GM12878 (cell line): ENCODE measurements around the gene BHLHE23. TPM values are rescaled to one million over a fixed set of nuclear protein-coding genes. Genes with fewer than 3 reads are reported as not detected.
A peak's percentile ranks its signal among the peaks of the same experiment; 100 is the strongest.

Experiments used
- ATAC-seq: fragments of 200-7000 bp; cut with Tn5 transposase; 3 replicates; pipeline ENCODE4 v1.9.1; 2020; ENCODE audit warnings: mild to moderate bottlenecking, moderate library complexity
- BruUV-seq: library from RNA; stranded (reverse); fragments of 400-500 nt; replicated peaks from 2 replicates; lab custom pipeline; 2021; lab: Mats Ljungman, UMichigan
- CTCF ChIA-PET: fragments of 300-600 bp; sonication (Branson Sonifier 250); formaldehyde crosslinking; extraction: SDS; loops from one replicate; lab custom pipeline; 2021; ENCODE audit warnings: inconsistent platforms; lab: Yijun Ruan, JAX
- POLR2A ChIA-PET: fragments of 350-600 bp; formaldehyde crosslinking; extraction: SDS; loops from one replicate; lab custom pipeline; 2021; ENCODE audit warnings: inconsistent platforms; lab: Charles Lee
- RAD21 ChIA-PET: fragments of 300-600 bp; sonication (Branson Sonifier 250); formaldehyde crosslinking; loops from one replicate; lab custom pipeline; 2023; ENCODE audit warnings: antibody characterized with exemption; ENCODE audit not compliant: unreplicated experiment; lab: Charles Lee
- SMC1A ChIA-PET: fragments of 300-600 bp; sonication (Branson Sonifier 250); formaldehyde crosslinking; loops from one replicate; lab custom pipeline; 2023; ENCODE audit not compliant: unreplicated experiment, uncharacterized antibody; lab: Charles Lee
- DNase-seq: peaks from one replicate; pipeline ENCODE4 v3.0.0-alpha.2; 2011; ENCODE audit warnings: low read depth, low spot score
- FAIRE-seq: peaks from 3 replicates; lab custom pipeline; 2011; peaks lifted over from hg19 to GRCh38; lab: Jason Lieb, UNC
- H2AFZ ChIP-seq: 2 replicates; pipeline ENCODE4 v1.6.0; 2011; ENCODE audit warnings: low read depth, low read length, control low read depth; ENCODE audit not compliant: control insufficient read depth
- H3K27ac ChIP-seq: 2 replicates; pipeline ENCODE4 v1.5.1; 2011; ENCODE audit warnings: control low read depth; ENCODE audit not compliant: control insufficient read depth, insufficient read depth
- H3K27me3 ChIP-seq, 2 experiments: replicated peaks in 1 of 2; 2 replicates each; pipeline versions ENCODE4 v1.6.0 to v1.6.1; 2011; ENCODE audit warnings: low read length in 1 of 2; ENCODE audit not compliant: control insufficient read depth in 2 of 2, insufficient read depth in 2 of 2
- H3K36me3 ChIP-seq, 2 experiments: 2 replicates each; pipeline ENCODE4 v1.5.1; 2011; ENCODE audit warnings: low read length in 1 of 2; ENCODE audit not compliant: control insufficient read depth in 2 of 2, insufficient read depth in 2 of 2
- H3K4me1 ChIP-seq: 2 replicates; pipeline ENCODE4 v1.6.1; 2011; ENCODE audit warnings: mild to moderate bottlenecking, low read length, moderate library complexity, mixed read lengths; ENCODE audit not compliant: control insufficient read depth, insufficient read depth
- H3K4me2 ChIP-seq: 2 replicates; pipeline ENCODE4 v1.6.0; 2011; ENCODE audit warnings: control low read depth; ENCODE audit not compliant: control insufficient read depth, insufficient read depth
- H3K4me3 ChIP-seq: fragments of 200-600 bp; sonication (generic); 2 replicates; pipeline ENCODE4 v1.5.1; 2016
- H3K79me2 ChIP-seq: 2 replicates; pipeline ENCODE4 v1.6.0; 2011; ENCODE audit warnings: low read length; ENCODE audit not compliant: control insufficient read depth, insufficient read depth
- H3K9ac ChIP-seq: 2 replicates; pipeline ENCODE4 v1.8.0; 2011; ENCODE audit warnings: low read length, control low read depth, mixed read lengths; ENCODE audit not compliant: control insufficient read depth, insufficient read depth
- H3K9me3 ChIP-seq: replicated peaks from 3 replicates; pipeline ENCODE4 v1.5.1; 2011; ENCODE audit warnings: mild to moderate bottlenecking, low read length; ENCODE audit not compliant: control insufficient read depth, insufficient read depth
- H4K20me1 ChIP-seq: 2 replicates; pipeline ENCODE4 v1.6.0; 2011; ENCODE audit not compliant: control insufficient read depth, insufficient read depth
- BHLHE40 ChIP-seq, 2 experiments: fragments of 450-650 bp in 1 of 2; IDR thresholded peaks; 2 replicates each; pipeline ENCODE4 v1.6.1; 2011 to 2017; ENCODE audit warnings: low read depth in 2 of 2, borderline replicate concordance in 1 of 2, improper control_type of control experiment in 1 of 2, low read length in 1 of 2, mild to moderate bottlenecking in 1 of 2
- CBX5 ChIP-seq: sonication (generic); IDR thresholded peaks from 2 replicates; pipeline ENCODE4 v1.6.1; 2016; ENCODE audit warnings: low read depth, moderate library complexity, mild to moderate bottlenecking, inconsistent platforms
- EP300 ChIP-seq, 2 experiments: fragments of 150-350 bp in 1 of 2; IDR thresholded peaks; 2 replicates each; pipeline ENCODE4 v1.6.1; 2011 to 2012; ENCODE audit warnings: low read depth in 2 of 2, low read length in 2 of 2, borderline replicate concordance in 1 of 2, improper control_type of control experiment in 1 of 2, inconsistent platforms in 1 of 2; ENCODE audit not compliant: control insufficient read depth in 1 of 2
- MTA2 ChIP-seq: fragments of 450-650 bp; IDR thresholded peaks from 2 replicates; pipeline ENCODE4 v1.6.1; 2016; ENCODE audit warnings: low read depth, mild to moderate bottlenecking, moderate library complexity
- NFIC ChIP-seq: IDR thresholded peaks from 2 replicates; pipeline ENCODE4 v1.6.1; 2012; ENCODE audit warnings: low read depth, mild to moderate bottlenecking, inconsistent platforms, low read length, moderate library complexity
- NR2C1 ChIP-seq: fragments of 450-650 bp; IDR thresholded peaks from 2 replicates; pipeline ENCODE4 v1.6.1; 2017; ENCODE audit warnings: antibody characterized with exemption, mild to moderate bottlenecking, moderate library complexity
- NR2F1 ChIP-seq: fragments of 450-650 bp; conservative IDR thresholded peaks from 2 replicates; pipeline ENCODE4 v1.6.1; 2017; ENCODE audit warnings: mild to moderate bottlenecking
- PML ChIP-seq: IDR thresholded peaks from 2 replicates; pipeline ENCODE4 v1.6.1; 2012; ENCODE audit warnings: low read length, inconsistent platforms
- RAD21 ChIP-seq: IDR thresholded peaks from 2 replicates; pipeline ENCODE4 v1.6.1; 2011; ENCODE audit warnings: mild to moderate bottlenecking, low read depth, low read length, moderate library complexity; ENCODE audit not compliant: insufficient read depth
- YY1 ChIP-seq: IDR thresholded peaks from 2 replicates; pipeline ENCODE4 v1.6.1; 2011; ENCODE audit warnings: low read depth, mild to moderate bottlenecking, low read length
- ZNF24 ChIP-seq: fragments of 450-650 bp; IDR thresholded peaks from 2 replicates; pipeline ENCODE4 v1.6.1; 2017; ENCODE audit warnings: antibody characterized with exemption, mild to moderate bottlenecking
- ZNF274 ChIP-seq: IDR thresholded peaks from one replicate; pipeline ENCODE4 v1.8.0; 2011; ENCODE audit not compliant: insufficient read length, insufficient read depth
- ZNF687 ChIP-seq: fragments of 450-650 bp; IDR thresholded peaks from 2 replicates; pipeline ENCODE4 v1.6.1; 2017; ENCODE audit warnings: mild to moderate bottlenecking, moderate library complexity
- whole genome bisulfite sequencing: methylation state at CpG from one replicate; pipeline ENCODE4 v1.1.6; 2016; ENCODE audit warnings: low lambda C conversion rate; ENCODE audit not compliant: insufficient replicate concordance, insufficient coverage; ENCODE audit errors: missing lambda C conversion rate; 5-methylcytosine and 5-hydroxymethylcytosine counted together
- in situ Hi-C: fragments of 300-500 bp; cut with MboI; formaldehyde crosslinking; loops from 9 replicates; pipeline ENCODE4 v1.14.3; 2018; ENCODE audit warnings: mixed read lengths
- intact Hi-C: fragments of 100-400 bp; cut with micrococcal nuclease; formaldehyde crosslinking; loops from one replicate; pipeline ENCODE4 v1.14.2; 2022; ENCODE audit not compliant: unreplicated experiment
- polyA plus RNA-seq, 11 experiments: library from polyadenylated mRNA; depleted of rRNA in 4 of 11; unstranded in 6 of 11; stranded (reverse) in 5 of 11; fragments of >200 nt; fragmentation: Nextera tagmentation in 4 of 11; fragmentation: Illumina TruSeq in 1 of 11; extraction: Ambion mirVana in 4 of 11; extraction: Trizol in 1 of 11; gene quantifications; 1 replicate in 1 of 11; 2 replicates in 10 of 11; pipeline versions ENCODE4 v1.2.1 to v1.2.3, GENCODE V29; 2011 to 2016; ENCODE audit warnings: inconsistent platforms in 2 of 11, missing spikeins in 2 of 11, low read depth in 1 of 11
- total RNA-seq, 4 experiments: library from RNA; depleted of rRNA in 3 of 4; stranded (reverse); fragments of >200 nt in 3 of 4; fragmentation: Illumina TruSeq in 1 of 4; extraction: Trizol in 1 of 4; gene quantifications; 2 replicates each; pipeline versions ENCODE4 v1.2.1 to v1.2.3, GENCODE V29; 2013 to 2021
- TF ChIP-seq, protein P1 (sequence below): fragments of 450-650 bp; IDR thresholded peaks from 2 replicates; pipeline ENCODE4 v1.6.1; 2017; ENCODE audit warnings: mild to moderate bottlenecking
- TF ChIP-seq, protein P2 (sequence below): IDR thresholded peaks from 2 replicates; pipeline ENCODE4 v1.6.1; 2012; ENCODE audit warnings: low read length, inconsistent platforms

Gene BHLHE23
- total and polyA plus RNA-seq, 10 of the 15 experiments (the other 5 are each of a cell fraction or from before 2014, with no cell fraction given) = 0.28 to 0.33 TPM; not detected in 8

DNA sequence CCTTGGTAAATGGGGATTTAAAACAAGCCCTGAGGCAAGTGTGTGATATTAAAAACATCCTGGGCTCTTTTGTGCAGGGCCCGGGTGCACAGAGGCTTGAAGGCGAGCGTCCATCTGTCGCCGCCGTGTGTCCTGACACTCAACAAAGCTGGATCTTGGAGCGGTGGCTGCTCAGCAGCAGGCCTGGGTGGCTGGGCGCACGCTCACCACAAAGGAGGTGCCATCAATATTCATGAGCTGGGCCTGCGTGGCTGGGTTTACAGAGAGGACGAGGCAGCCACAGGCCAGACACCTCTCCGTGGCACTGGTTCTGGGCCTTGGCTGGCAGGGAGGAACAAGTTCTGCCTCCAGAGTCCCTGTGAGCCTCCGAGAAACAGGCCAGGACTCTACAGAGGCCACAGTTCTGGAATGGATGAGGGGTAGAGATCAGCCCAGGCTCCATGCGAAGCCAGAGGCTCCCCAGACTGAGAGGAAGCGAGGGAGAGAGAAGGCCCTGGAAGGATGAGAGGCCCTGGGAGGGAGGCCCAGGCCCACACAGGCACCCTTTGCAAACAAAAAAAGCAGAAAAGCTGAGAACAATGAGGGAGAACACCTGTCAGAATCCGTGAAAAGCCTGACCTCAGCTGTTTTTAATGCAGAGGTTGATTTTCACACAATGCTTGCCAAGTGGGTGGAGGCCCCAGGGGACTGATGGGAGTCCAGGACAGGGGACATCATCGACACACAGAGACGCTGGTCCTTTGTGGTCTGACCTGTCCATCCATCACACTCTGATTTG lies 21.9 kb downstream of the BHLHE23 start:
- Histone ChIP-seq H3K4me2 (no peak overlapping the region), H2AFZ (no peak overlapping the region), H3K9me3 (no peaks in the 10 kb centered on the region), H3K4me1 (peaks cover 13% of the 10 kb centered on the region), H3K36me3 (no peaks in the 10 kb centered on the region), H3K27me3 (peaks cover 0 to 11% of the 10 kb centered on the region in 2 experiments; a peak in 3 of 4 replicates), H3K27ac (no peak overlapping the region), H3K79me2 (no peaks in the 10 kb centered on the region), H3K4me3 (no peak overlapping the region), H3K9ac (no peak overlapping the region), H4K20me1 (peaks cover 6% of the 10 kb centered on the region; the same call in 1 of the 2 replicates)
- POLR2A ChIA-PET = interaction anchor here (1.3 kb wide), 1 partner anchor 26 kb away, joined by 9 read pairs; no protein-coding TSS in a partner anchor
- ATAC-seq (no peak; the same call in 2 of the 3 replicates), FAIRE-seq (no peak), DNase-seq (no peak)
- BruUV-seq = no TSS peak
- 45% methylated on average over 18 of the region's 18 CpGs for WGBS
- RAD21 ChIA-PET = interaction anchor here (0.9 to 1.0 kb wide), 4 partner anchors 13 to 31 kb away, joined by 3 to 5 read pairs (median 4); no protein-coding TSS in a partner anchor
- CTCF ChIA-PET = interaction anchor here (1.1 to 1.4 kb wide), 7 partner anchors 14 to 162 kb away, joined by 3 to 5 read pairs (median 3); no protein-coding TSS in a partner anchor
- intact Hi-C loops = no loop called here
- in situ Hi-C loops = no loop called here
- SMC1A ChIA-PET = interaction anchor here (0.9 to 1.4 kb wide), 3 partner anchors 9 to 26 kb away, joined by 3 to 7 read pairs (median 3); no protein-coding TSS in a partner anchor
- TF ChIP-seq ZNF274 (no peak), NFIC (no peak), NR2C1 (no peak), ZNF24 (no peak), MTA2 (peak; percentile 43; the same call in 1 of the 2 replicates), RAD21 (no peak), NR2F1 (peak; percentile 48; the same call in 1 of the 2 replicates), BHLHE40 (IDR thresholded peaks at IDR 0.05; ENCODE audit: borderline replicate concordance in 1 of 2, low read depth in 2 of 2, low read length in 1 of 2) (peak in 1 of 2 experiments; percentile 20; a peak in 1 of 4 replicates), EP300 (IDR thresholded peaks at IDR 0.05; ENCODE audit: borderline replicate concordance in 1 of 2, control insufficient read depth in 1 of 2, low read depth in 2 of 2, low read length in 2 of 2) (peak in 1 of 2 experiments; percentile 27; a peak in 1 of 4 replicates), ZNF687 (0 out of 2 replicates have a peak, but pooled peaks have one; percentile 16), YY1 (no peak), PML (no peak), CBX5 (no peak)
- TF ChIP-seq, protein P1, sequence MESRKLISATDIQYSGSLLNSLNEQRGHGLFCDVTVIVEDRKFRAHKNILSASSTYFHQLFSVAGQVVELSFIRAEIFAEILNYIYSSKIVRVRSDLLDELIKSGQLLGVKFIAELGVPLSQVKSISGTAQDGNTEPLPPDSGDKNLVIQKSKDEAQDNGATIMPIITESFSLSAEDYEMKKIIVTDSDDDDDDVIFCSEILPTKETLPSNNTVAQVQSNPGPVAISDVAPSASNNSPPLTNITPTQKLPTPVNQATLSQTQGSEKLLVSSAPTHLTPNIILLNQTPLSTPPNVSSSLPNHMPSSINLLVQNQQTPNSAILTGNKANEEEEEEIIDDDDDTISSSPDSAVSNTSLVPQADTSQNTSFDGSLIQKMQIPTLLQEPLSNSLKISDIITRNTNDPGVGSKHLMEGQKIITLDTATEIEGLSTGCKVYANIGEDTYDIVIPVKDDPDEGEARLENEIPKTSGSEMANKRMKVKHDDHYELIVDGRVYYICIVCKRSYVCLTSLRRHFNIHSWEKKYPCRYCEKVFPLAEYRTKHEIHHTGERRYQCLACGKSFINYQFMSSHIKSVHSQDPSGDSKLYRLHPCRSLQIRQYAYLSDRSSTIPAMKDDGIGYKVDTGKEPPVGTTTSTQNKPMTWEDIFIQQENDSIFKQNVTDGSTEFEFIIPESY = 0 out of 2 replicates have a peak, but pooled peaks have one; percentile 44
- TF ChIP-seq, protein P2, sequence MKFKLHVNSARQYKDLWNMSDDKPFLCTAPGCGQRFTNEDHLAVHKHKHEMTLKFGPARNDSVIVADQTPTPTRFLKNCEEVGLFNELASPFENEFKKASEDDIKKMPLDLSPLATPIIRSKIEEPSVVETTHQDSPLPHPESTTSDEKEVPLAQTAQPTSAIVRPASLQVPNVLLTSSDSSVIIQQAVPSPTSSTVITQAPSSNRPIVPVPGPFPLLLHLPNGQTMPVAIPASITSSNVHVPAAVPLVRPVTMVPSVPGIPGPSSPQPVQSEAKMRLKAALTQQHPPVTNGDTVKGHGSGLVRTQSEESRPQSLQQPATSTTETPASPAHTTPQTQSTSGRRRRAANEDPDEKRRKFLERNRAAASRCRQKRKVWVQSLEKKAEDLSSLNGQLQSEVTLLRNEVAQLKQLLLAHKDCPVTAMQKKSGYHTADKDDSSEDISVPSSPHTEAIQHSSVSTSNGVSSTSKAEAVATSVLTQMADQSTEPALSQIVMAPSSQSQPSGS = no peak
